Measurements from ENCODE around the gene CLSTN3. TPM values are rescaled to one million over a fixed set of nuclear protein-coding genes. Genes with fewer than 3 reads are reported as not detected.
"Not testable (repeated sequence)": the region's sequence is repeated elsewhere in the genome, so short reads cannot be mapped to it uniquely, and the experiment has no call there.

The CLSTN3 gene
- total RNA-seq, 2 donors from 2014 or later = 27.5 to 64.9 TPM

- no peaks in the 10 kb centered on the region for H3K9me3 ChIP-seq
- intact Hi-C loops (cut with DNase I) = no loop called here
- no peaks in the 10 kb centered on the region for H3K27me3 ChIP-seq
- no peak overlapping the region for H3K4me3 ChIP-seq
- no peaks in the 10 kb centered on the region for H3K36me3 ChIP-seq (replicated peaks in 1 of 2; ENCODE audit: insufficient read depth in 1 of 2, low read depth in 2 of 2)
- DNase-seq = no peak
- H3K27ac ChIP-seq = no peak overlapping the region
- TF ChIP-seq POLR2A (IDR thresholded peaks at IDR 0.05) (no peak), CTCF (IDR thresholded peaks at IDR 0.05) (no peak)
- peaks cover 10% of the 10 kb centered on the region for H3K4me1 ChIP-seq
- 83 to 90% methylated on average over 1 of the region's 1 CpG for WGBS, 2 donors
- no peak for ATAC-seq
Observed at GRCh38 chr12:7180685-7181084, 50.5 kb downstream of the CLSTN3 start.

GRCh38 chr12:7186058-7186457 is 55.9 kb downstream of the CLSTN3 start:
- H3K9me3 ChIP-seq; H3K27ac ChIP-seq; ATAC-seq; intact Hi-C loops (cut with DNase I); H3K36me3 ChIP-seq (replicated peaks in 1 of 2; ENCODE audit: insufficient read depth in 1 of 2, low read depth in 2 of 2); H3K4me3 ChIP-seq; DNase-seq; H3K27me3 ChIP-seq: not testable (repeated sequence)
- peaks cover 29% of the 10 kb centered on the region for H3K4me1 ChIP-seq
- 47 to 95% methylated on average over 1 to 2 of the region's 2 CpGs for WGBS, 2 donors

DNA sequence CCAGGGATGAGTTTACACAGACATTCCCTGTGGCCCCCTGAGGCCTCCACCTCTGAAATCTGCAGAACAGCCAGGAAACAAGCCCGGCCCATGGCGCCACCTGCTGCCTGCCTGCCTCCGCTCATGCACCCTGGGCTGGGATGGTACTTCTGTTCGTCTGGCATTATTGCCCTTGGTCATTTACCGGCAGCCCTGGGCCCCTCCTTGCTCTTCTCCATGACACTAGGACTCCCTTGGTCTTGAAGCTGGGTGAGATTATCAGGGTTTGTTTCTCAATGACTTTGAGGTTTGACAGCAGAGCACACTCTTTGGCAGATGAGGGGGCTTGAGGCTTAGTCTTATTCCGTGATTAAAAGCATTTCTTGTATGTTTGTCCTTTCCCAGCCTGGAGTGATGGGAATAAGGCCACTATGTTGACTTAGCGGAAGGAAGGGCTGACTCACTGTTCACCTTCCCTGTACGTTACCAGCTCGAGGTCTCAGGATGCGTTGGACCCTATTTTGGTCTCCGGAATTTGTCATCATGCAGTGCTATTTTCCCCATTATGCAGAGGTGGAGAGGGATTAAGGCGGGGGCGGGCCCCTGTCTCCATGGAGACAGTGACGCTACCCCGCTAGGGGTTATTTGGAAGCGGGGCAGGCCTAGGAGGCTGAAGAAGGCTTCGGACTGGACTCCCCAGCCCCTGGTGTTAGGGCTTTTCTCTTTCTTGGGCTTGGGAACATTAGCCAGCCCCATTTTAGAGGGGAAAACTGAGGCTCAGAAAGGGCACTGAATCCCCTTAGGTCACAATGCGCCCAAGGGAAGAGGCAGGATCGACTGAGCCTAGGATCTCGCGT is 58.6 kb downstream of the CLSTN3 start:
- Histone ChIP-seq H3K9me3 (no peaks in the 10 kb centered on the region), H3K27ac (peak overlapping the region; percentile 35 to 92 (median 80)), H3K4me1 (peaks cover 31% of the 10 kb centered on the region), H3K36me3 (replicated peaks in 1 of 2; ENCODE audit: insufficient read depth in 1 of 2, low read depth in 2 of 2) (peaks cover 0 to 1% of the 10 kb centered on the region in 2 donors), H3K4me3 (peak overlapping the region; percentile 83 to 85), H3K27me3 (no peaks in the 10 kb centered on the region)
- peak; percentile 8 to 59 (median 47) for TF ChIP-seq CTCF (IDR thresholded peaks at IDR 0.05)
- TF ChIP-seq POLR2A (IDR thresholded peaks at IDR 0.05) = no peak
- DNase-seq = peak; percentile 60 to 73 (median 68)
- WGBS, 2 donors = 2 to 3% methylated on average over 20 to 21 of the region's 21 CpGs
- ATAC-seq = peak; percentile 58
- intact Hi-C loops (cut with DNase I) = no loop called here

DNA sequence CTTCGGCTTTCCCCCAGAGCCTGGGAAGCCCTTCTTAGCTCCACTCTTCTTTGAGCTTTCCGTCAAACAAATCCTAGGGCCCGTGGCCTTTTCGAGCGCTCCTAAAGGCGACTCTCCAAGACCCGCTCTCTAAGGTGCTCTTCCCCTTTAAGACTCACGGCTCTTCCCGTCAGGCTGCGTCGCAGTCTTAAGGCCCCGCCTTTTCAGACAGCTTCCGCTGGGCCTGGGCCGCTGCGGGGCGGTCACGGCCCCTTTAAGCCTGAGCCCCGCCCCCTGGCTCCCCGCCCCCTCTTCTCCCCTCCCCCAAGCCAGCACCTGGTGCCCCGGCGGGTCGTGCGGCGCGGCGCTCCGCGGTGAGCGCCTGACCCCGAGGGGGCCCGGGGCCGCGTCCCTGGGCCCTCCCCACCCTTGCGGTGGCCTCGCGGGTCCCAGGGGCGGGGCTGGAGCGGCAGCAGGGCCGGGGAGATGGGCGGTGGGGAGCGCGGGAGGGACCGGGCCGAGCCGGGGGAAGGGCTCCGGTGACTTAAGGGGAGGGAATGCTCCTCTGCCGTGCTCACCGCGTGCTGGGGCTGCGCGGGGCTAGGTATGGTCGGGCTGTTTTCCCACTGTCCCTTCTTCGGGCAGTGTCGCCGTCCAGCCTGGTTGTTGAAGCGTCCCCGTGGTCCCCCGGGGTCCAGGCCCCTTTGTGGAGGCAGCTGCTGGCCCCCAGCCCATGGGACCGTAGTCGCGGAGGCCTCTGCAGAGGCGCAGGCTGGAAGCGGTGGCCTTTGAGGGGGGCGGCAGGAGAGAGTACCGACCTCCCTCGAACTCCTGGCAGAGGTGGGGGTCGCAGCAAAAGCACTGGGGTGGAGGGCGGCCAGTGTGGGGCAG is 59.5 kb downstream of the CLSTN3 start, which contains the start of gene PEX5:
PEX5 (plus strand) TSS at position 289 of the 870 bp plus-strand sequence. CDS start 692 bp downstream, outside the sequence.
- no peaks in the 10 kb centered on the region for H3K9me3 ChIP-seq
- peak; percentile 90 to 92 (median 92) for DNase-seq
- 1% methylated on average over 23 to 64 of the region's 68 CpGs for WGBS, 2 donors
- ATAC-seq = peak; percentile 96
- H3K36me3 ChIP-seq (replicated peaks in 1 of 2; ENCODE audit: insufficient read depth in 1 of 2, low read depth in 2 of 2) = peaks cover 0 to 1% of the 10 kb centered on the region in 2 donors
- TF ChIP-seq POLR2A (IDR thresholded peaks at IDR 0.05) (peak in 2 of 3 donors; percentile 51 to 61), CTCF (IDR thresholded peaks at IDR 0.05) (no peak)
- H3K4me1 ChIP-seq = peaks cover 23% of the 10 kb centered on the region
- H3K27ac ChIP-seq = peak within 1 kb of the TSS; percentile 35 to 92 (median 80)
- intact Hi-C loops (cut with DNase I) = no loop called here
- peak within 1 kb of the TSS; percentile 83 to 85 for H3K4me3 ChIP-seq
- no peaks in the 10 kb centered on the region for H3K27me3 ChIP-seq
